HFFc6 (cell line): Measurements from ENCODE around the gene ATP2B3. TPM values are rescaled to one million over a fixed set of nuclear protein-coding genes. Genes with fewer than 3 reads are reported as not detected.

Experiments used
- DNase-seq: peaks from one replicate; pipeline ENCODE4 v3.0.0-alpha.2; 2018
- H3K27ac Mint-ChIP-seq: 2 replicates; pipeline ENCODE4 v1.8.0; 2020; ENCODE audit warnings: mild to moderate bottlenecking, mixed read lengths
- H3K27me3 Mint-ChIP-seq: 2 replicates; pipeline ENCODE4 v1.8.0; 2021; ENCODE audit warnings: mild to moderate bottlenecking, moderate library complexity, mixed read lengths; ENCODE audit not compliant: insufficient read depth
- H3K36me3 Mint-ChIP-seq: 2 replicates; pipeline ENCODE4 v1.8.0; 2021; ENCODE audit warnings: low read depth, mixed read lengths
- H3K4me1 Mint-ChIP-seq: 2 replicates; pipeline ENCODE4 v1.8.0; 2020; ENCODE audit warnings: low read depth, mixed read lengths
- H3K4me3 Mint-ChIP-seq: 2 replicates; pipeline ENCODE4 v1.8.0; 2020; ENCODE audit warnings: mild to moderate bottlenecking, moderate library complexity, mixed read lengths
- H3K9me3 Mint-ChIP-seq: 2 replicates; pipeline ENCODE4 v1.8.0; 2020; ENCODE audit warnings: mild to moderate bottlenecking, mixed read lengths
- CTCF ChIP-seq: fragments of 200-600 bp; sonication (generic); IDR thresholded peaks from 2 replicates; pipeline ENCODE4 v1.5.0; 2021; ENCODE audit warnings: antibody characterized with exemption, mild to moderate bottlenecking
- total RNA-seq, 6 experiments: library from RNA; stranded (reverse); fragmentation: NEBNext Ultra II Directional; extraction: Animal tissue kit (Norgen Biotek cat#: 25700); gene quantifications; 2 replicates in 1 of 6; 3 replicates in 5 of 6; pipeline ENCODE4 v1.2.3, GENCODE V29; 2021

Gene ATP2B3
- total RNA-seq, 6 experiments from 2014 or later: not detected

DNA sequence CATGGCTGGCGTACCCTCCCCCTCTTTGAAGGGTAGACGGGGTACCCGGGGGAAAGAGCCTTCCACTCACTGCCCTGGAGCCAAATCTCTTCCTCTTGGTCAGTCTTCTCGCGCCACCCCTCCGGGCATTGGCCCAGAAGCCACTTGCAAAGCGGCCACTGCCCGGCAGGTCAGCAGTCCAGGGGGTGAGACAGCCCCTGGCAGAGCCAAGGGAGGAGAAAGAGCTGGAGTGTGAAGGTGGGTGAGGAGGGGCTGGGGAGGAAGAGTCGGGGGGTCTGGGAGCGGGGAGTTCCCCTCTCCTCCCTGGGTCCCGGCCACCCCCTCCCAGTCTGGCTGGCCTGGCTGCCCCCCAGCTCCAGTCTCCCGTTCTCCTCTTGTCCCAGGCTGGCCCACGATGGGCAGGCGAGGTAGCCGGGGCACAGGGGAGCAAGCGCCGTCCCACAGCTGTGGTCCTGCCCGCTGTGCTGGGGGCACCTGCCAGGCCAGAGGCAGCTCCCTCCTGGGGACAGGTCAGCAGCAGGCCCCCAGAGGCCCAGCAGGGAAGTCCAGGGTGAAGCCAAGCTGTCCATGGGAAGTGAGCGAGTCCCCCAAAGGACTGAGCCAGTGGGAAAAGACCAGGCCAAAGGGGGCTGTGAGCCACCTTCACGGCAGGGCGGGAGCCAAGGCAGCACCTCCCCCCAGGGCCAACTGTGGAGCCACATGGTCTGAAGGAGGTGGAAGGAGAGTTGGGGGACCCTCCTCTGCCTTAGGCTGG, 108.0 kb downstream of the ATP2B3 start:
- H3K4me3 Mint-ChIP-seq: no peak overlapping the region
- DNase-seq: no peak
- H3K27me3 Mint-ChIP-seq: peaks cover 15% of the 10 kb centered on the region

GRCh38 chrX:153626025-153626633, 108.7 kb downstream of the ATP2B3 start:
- no peak overlapping the region for H3K4me3 Mint-ChIP-seq
- no peak for TF ChIP-seq CTCF
- peaks cover 2% of the 10 kb centered on the region; the same call in 1 of the 2 replicates for H3K36me3 Mint-ChIP-seq
- H3K4me1 Mint-ChIP-seq: no peaks in the 10 kb centered on the region
- no peak for DNase-seq
- H3K9me3 Mint-ChIP-seq: peaks cover 4% of the 10 kb centered on the region
- H3K27ac Mint-ChIP-seq: no peak overlapping the region
- H3K27me3 Mint-ChIP-seq: peaks cover 19% of the 10 kb centered on the region

More for the DNA sequence above, 108.0 kb downstream of the ATP2B3 start:
- H3K27ac Mint-ChIP-seq: no peak overlapping the region
- no peaks in the 10 kb centered on the region for H3K9me3 Mint-ChIP-seq
- no peaks in the 10 kb centered on the region for H3K4me1 Mint-ChIP-seq
- H3K36me3 Mint-ChIP-seq: no peaks in the 10 kb centered on the region
- TF ChIP-seq CTCF: no peak

GRCh38 chrX:153626863-153627674, 109.6 kb downstream of the ATP2B3 start:
- DNase-seq: no peak
- H3K4me3 Mint-ChIP-seq: no peak overlapping the region
- peaks cover 7% of the 10 kb centered on the region for H3K9me3 Mint-ChIP-seq
- no peak for TF ChIP-seq CTCF
- no peak overlapping the region for H3K27ac Mint-ChIP-seq
- no peaks in the 10 kb centered on the region for H3K4me1 Mint-ChIP-seq
- H3K27me3 Mint-ChIP-seq: peaks cover 19% of the 10 kb centered on the region
- H3K36me3 Mint-ChIP-seq: peaks cover 5% of the 10 kb centered on the region; the same call in 1 of the 2 replicates

DNA sequence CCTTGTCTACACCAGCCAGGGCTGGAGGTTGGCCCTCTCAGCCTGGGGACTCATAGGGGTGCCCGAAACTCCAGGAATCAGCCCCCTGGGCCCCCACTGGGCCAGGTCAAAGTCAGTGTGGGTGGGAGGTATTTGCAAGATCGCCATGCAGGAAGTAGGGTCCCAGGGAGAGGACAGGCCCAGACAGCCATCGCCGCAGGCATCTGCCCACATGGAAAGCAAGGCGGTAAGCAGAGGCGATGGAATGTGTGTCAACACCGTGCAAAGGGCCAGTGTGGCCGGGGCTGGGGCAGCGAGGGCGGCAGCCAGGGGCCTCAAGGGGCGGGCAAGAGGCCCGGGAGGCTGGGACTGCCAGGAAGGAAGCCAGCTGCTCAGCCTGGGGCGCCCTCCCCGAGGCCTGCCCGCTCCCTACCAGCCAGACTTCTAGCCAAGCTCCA, 110.3 kb downstream of the ATP2B3 start:
- H3K36me3 Mint-ChIP-seq: peaks cover 5% of the 10 kb centered on the region; the same call in 1 of the 2 replicates
- H3K27ac Mint-ChIP-seq: no peak overlapping the region
- no peaks in the 10 kb centered on the region for H3K4me1 Mint-ChIP-seq
- no peak for TF ChIP-seq CTCF
- H3K27me3 Mint-ChIP-seq: peaks cover 19% of the 10 kb centered on the region
- no peak for DNase-seq
- H3K9me3 Mint-ChIP-seq: peaks cover 7% of the 10 kb centered on the region
- no peak overlapping the region for H3K4me3 Mint-ChIP-seq

DNA sequence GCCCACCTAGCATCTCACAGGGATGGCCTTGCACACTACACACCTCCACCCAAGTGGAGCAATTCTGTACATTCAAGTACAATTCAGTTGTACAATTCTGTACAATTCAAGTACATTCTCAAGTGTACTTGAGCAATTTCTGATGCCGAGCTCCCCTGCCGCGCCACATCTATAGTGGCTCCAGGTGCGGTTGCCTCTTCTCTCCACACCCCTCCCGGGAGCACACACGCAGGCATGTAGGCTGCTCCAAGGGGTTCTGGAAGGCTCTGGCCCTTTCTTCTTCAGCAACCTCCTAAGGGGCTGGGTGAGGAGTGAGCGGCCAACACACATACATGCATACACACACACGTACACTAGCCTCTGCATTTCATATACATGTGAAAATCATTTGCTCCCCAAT, 110.7 kb downstream of the ATP2B3 start:
- H3K4me1 Mint-ChIP-seq: no peaks in the 10 kb centered on the region
- no peak for DNase-seq
- H3K4me3 Mint-ChIP-seq: no peak overlapping the region
- peaks cover 19% of the 10 kb centered on the region for H3K27me3 Mint-ChIP-seq
- no peak overlapping the region for H3K27ac Mint-ChIP-seq
- peaks cover 7% of the 10 kb centered on the region for H3K9me3 Mint-ChIP-seq
- H3K36me3 Mint-ChIP-seq: peaks cover 5% of the 10 kb centered on the region; the same call in 1 of the 2 replicates
- no peak for TF ChIP-seq CTCF
